Fibroblast of lung (primary cell): ENCODE data around the gene CIB1. TPM values are rescaled to one million over a fixed set of nuclear protein-coding genes. Genes with fewer than 3 reads are reported as not detected.

Source experiments
- DNase-seq, 2 donors: peaks; one replicate each; pipeline versions ENCODE4 v3.0.0 to v3.0.0-alpha.2; 2010; ENCODE audit warnings: low read depth in 2 of 2
- H2AFZ ChIP-seq: 2 replicates; pipeline ENCODE4 v1.5.1; 2012; ENCODE audit warnings: low read length, control low read depth, inconsistent platforms
- H3K27ac ChIP-seq: 2 replicates; pipeline ENCODE4 v1.5.1; 2011; ENCODE audit warnings: low read length, control low read depth; ENCODE audit not compliant: insufficient read depth
- H3K27me3 ChIP-seq: 2 replicates; pipeline ENCODE4 v1.5.1; 2011; ENCODE audit warnings: mild to moderate bottlenecking, low read length; ENCODE audit not compliant: control insufficient read depth, insufficient read depth
- H3K36me3 ChIP-seq: 2 replicates; pipeline ENCODE4 v1.5.1; 2011; ENCODE audit warnings: low read length; ENCODE audit not compliant: control insufficient read depth, insufficient read depth
- H3K4me1 ChIP-seq: 2 replicates; pipeline ENCODE4 v1.5.1; 2011; ENCODE audit warnings: low read length; ENCODE audit not compliant: control insufficient read depth, insufficient read depth; ENCODE audit errors: extremely low read depth
- H3K4me2 ChIP-seq: 2 replicates; pipeline ENCODE4 v1.5.1; 2011; ENCODE audit warnings: low read length, control low read depth; ENCODE audit not compliant: insufficient read depth; ENCODE audit errors: extremely low read depth
- H3K4me3 ChIP-seq, 4 experiments: fragments of 200-600 bp in 1 of 4; sonication (generic) in 1 of 4; replicated peaks in 1 of 4; 2 replicates each; pipeline ENCODE4 v1.5.1; 2011 to 2016; ENCODE audit warnings: low read length in 4 of 4, low read depth in 3 of 4, mild to moderate bottlenecking in 3 of 4, control low read depth in 2 of 4, inconsistent platforms in 1 of 4, mixed read lengths in 1 of 4; ENCODE audit not compliant: insufficient read depth in 1 of 4; ENCODE audit errors: control extremely low read depth in 1 of 4
- H3K79me2 ChIP-seq: 2 replicates; pipeline ENCODE4 v1.5.1; 2012; ENCODE audit warnings: mild to moderate bottlenecking, low read length, inconsistent platforms; ENCODE audit not compliant: control insufficient read depth, insufficient read depth
- H3K9ac ChIP-seq: 2 replicates; pipeline ENCODE4 v1.5.1; 2011; ENCODE audit warnings: mild to moderate bottlenecking, low read length, control low read depth; ENCODE audit not compliant: insufficient read depth
- H3K9me3 ChIP-seq: 2 replicates; pipeline ENCODE4 v1.5.1; 2012; ENCODE audit warnings: low read depth, low read length; ENCODE audit not compliant: control insufficient read depth, insufficient read depth
- H4K20me1 ChIP-seq: 2 replicates; pipeline ENCODE4 v1.5.1; 2011; ENCODE audit warnings: low read length; ENCODE audit not compliant: control insufficient read depth, insufficient read depth; ENCODE audit errors: extremely low read depth
- CTCF ChIP-seq, 2 donors: IDR thresholded peaks in 1 of 2; conservative IDR thresholded peaks in 1 of 2; 1 replicate in 1 of 2; 2 replicates in 1 of 2; pipeline ENCODE4 v1.5.1; 2011 to 2012; ENCODE audit warnings: low read length in 2 of 2, control low read depth in 1 of 2, inconsistent platforms in 1 of 2, low read depth in 1 of 2, mild to moderate bottlenecking in 1 of 2
- EZH2 ChIP-seq: IDR thresholded peaks from 2 replicates; pipeline ENCODE4 v1.5.1; 2012; ENCODE audit warnings: low read length, control low read depth, mild to moderate bottlenecking; ENCODE audit errors: missing control alignments
- polyA plus RNA-seq, 2 donors: library from polyadenylated mRNA; depleted of rRNA in 1 of 2; stranded (reverse) in 1 of 2; unstranded in 1 of 2; fragments of >200 nt; gene quantifications; 2 replicates each; pipeline ENCODE4 v1.2.1, GENCODE V29; 2011 to 2012; ENCODE audit warnings: missing spikeins in 1 of 2
- total RNA-seq: library from RNA; depleted of rRNA; stranded (reverse); fragments of >200 nt; gene quantifications from 2 replicates; pipeline ENCODE4 v1.2.1, GENCODE V29; 2014

Gene CIB1
- total and polyA plus RNA-seq, 2 donors (not counting 1 experiment from before 2014, with no cell fraction given), result 27.7 to 42.7 TPM

GRCh38 chr15:90184786-90185704 lies 48.7 kb downstream of the CIB1 start:
- no peaks in the 10 kb centered on the region for H4K20me1 ChIP-seq
- H3K27me3 ChIP-seq, result no peaks in the 10 kb centered on the region
- peak overlapping the region; percentile 66 for H3K9ac ChIP-seq
- H2AFZ ChIP-seq, result peak overlapping the region; percentile 68
- TF ChIP-seq EZH2 (no peak), CTCF (conservative IDR thresholded peaks at IDR 0.05 in 1 of 2, IDR thresholded peaks at IDR 0.05 in 1 of 2; ENCODE audit: low read depth in 1 of 2, low read length in 2 of 2) (no peak)
- peak overlapping the region; percentile 82 for H3K4me2 ChIP-seq
- no peaks in the 10 kb centered on the region for H3K9me3 ChIP-seq
- no peaks in the 10 kb centered on the region for H3K79me2 ChIP-seq
- peak overlapping the region; percentile 53 to 71 (median 56) for H3K4me3 ChIP-seq
- H3K4me1 ChIP-seq, result peaks cover 4% of the 10 kb centered on the region
- peak overlapping the region; percentile 57 for H3K27ac ChIP-seq
- no peaks in the 10 kb centered on the region for H3K36me3 ChIP-seq
- DNase-seq, result peak; percentile 38 to 42

GRCh38 chr15:90184119-90184785 lies 49.5 kb downstream of the CIB1 start:
- Histone ChIP-seq H2AFZ (peak overlapping the region; percentile 32), H3K9me3 (no peaks in the 10 kb centered on the region), H3K4me2 (peak overlapping the region; percentile 67), H3K4me1 (peaks cover 4% of the 10 kb centered on the region), H3K27ac (peak overlapping the region; percentile 57), H3K79me2 (no peaks in the 10 kb centered on the region), H3K9ac (peak overlapping the region; percentile 66), H4K20me1 (no peaks in the 10 kb centered on the region), H3K36me3 (no peaks in the 10 kb centered on the region), H3K4me3 (peak overlapping the region; percentile 53 to 71 (median 56)), H3K27me3 (peaks cover under 1% of the 10 kb centered on the region)
- peak; percentile 55 to 56 for DNase-seq
- TF ChIP-seq CTCF (conservative IDR thresholded peaks at IDR 0.05 in 1 of 2, IDR thresholded peaks at IDR 0.05 in 1 of 2; ENCODE audit: low read depth in 1 of 2, low read length in 2 of 2) (no peak), EZH2 (no peak)

GRCh38 chr15:90181776-90182175 lies 52.0 kb downstream of the CIB1 start:
- Histone ChIP-seq H3K27me3 (peaks cover 4% of the 10 kb centered on the region), H3K9me3 (no peaks in the 10 kb centered on the region), H3K4me1 (peaks cover 4% of the 10 kb centered on the region), H2AFZ (no peak overlapping the region), H3K27ac (no peak overlapping the region), H3K4me2 (no peak overlapping the region), H3K9ac (no peak overlapping the region), H4K20me1 (no peaks in the 10 kb centered on the region), H3K36me3 (no peaks in the 10 kb centered on the region), H3K79me2 (no peaks in the 10 kb centered on the region), H3K4me3 (no peak overlapping the region)
- DNase-seq, result no peak
- TF ChIP-seq EZH2, result no peak
- TF ChIP-seq CTCF (conservative IDR thresholded peaks at IDR 0.05 in 1 of 2, IDR thresholded peaks at IDR 0.05 in 1 of 2; ENCODE audit: low read depth in 1 of 2, low read length in 2 of 2), result no peak
